GM12878 (cell line): ENCODE data around the gene SIGMAR1. TPM values are rescaled to one million over a fixed set of nuclear protein-coding genes. Genes with fewer than 3 reads are reported as not detected.

ENCODE experiments used
- ATAC-seq: fragments of 200-7000 bp; cut with Tn5 transposase; 3 replicates; pipeline ENCODE4 v1.9.1; 2020; ENCODE audit warnings: mild to moderate bottlenecking, moderate library complexity
- BruUV-seq: library from RNA; stranded (reverse); fragments of 400-500 nt; replicated peaks from 2 replicates; lab custom pipeline; 2021; lab: Mats Ljungman, UMichigan
- CTCF ChIA-PET: fragments of 300-600 bp; sonication (Branson Sonifier 250); formaldehyde crosslinking; extraction: SDS; loops from one replicate; lab custom pipeline; 2021; ENCODE audit warnings: inconsistent platforms; lab: Yijun Ruan, JAX
- POLR2A ChIA-PET: fragments of 350-600 bp; formaldehyde crosslinking; extraction: SDS; loops from one replicate; lab custom pipeline; 2021; ENCODE audit warnings: inconsistent platforms; lab: Charles Lee
- RAD21 ChIA-PET: fragments of 300-600 bp; sonication (Branson Sonifier 250); formaldehyde crosslinking; loops from one replicate; lab custom pipeline; 2023; ENCODE audit warnings: antibody characterized with exemption; ENCODE audit not compliant: unreplicated experiment; lab: Charles Lee
- SMC1A ChIA-PET: fragments of 300-600 bp; sonication (Branson Sonifier 250); formaldehyde crosslinking; loops from one replicate; lab custom pipeline; 2023; ENCODE audit not compliant: unreplicated experiment, uncharacterized antibody; lab: Charles Lee
- DNase-seq: peaks from one replicate; pipeline ENCODE4 v3.0.0-alpha.2; 2011; ENCODE audit warnings: low read depth, low spot score
- FAIRE-seq: peaks from 3 replicates; lab custom pipeline; 2011; peaks lifted over from hg19 to GRCh38; lab: Jason Lieb, UNC
- H2AFZ ChIP-seq: 2 replicates; pipeline ENCODE4 v1.6.0; 2011; ENCODE audit warnings: low read depth, low read length, control low read depth; ENCODE audit not compliant: control insufficient read depth
- H3K27ac ChIP-seq: 2 replicates; pipeline ENCODE4 v1.5.1; 2011; ENCODE audit warnings: control low read depth; ENCODE audit not compliant: control insufficient read depth, insufficient read depth
- H3K27me3 ChIP-seq, 2 experiments: replicated peaks in 1 of 2; 2 replicates each; pipeline versions ENCODE4 v1.6.0 to v1.6.1; 2011; ENCODE audit warnings: low read length in 1 of 2; ENCODE audit not compliant: control insufficient read depth in 2 of 2, insufficient read depth in 2 of 2
- H3K36me3 ChIP-seq, 2 experiments: 2 replicates each; pipeline ENCODE4 v1.5.1; 2011; ENCODE audit warnings: low read length in 1 of 2; ENCODE audit not compliant: control insufficient read depth in 2 of 2, insufficient read depth in 2 of 2
- H3K4me1 ChIP-seq: 2 replicates; pipeline ENCODE4 v1.6.1; 2011; ENCODE audit warnings: mild to moderate bottlenecking, low read length, moderate library complexity, mixed read lengths; ENCODE audit not compliant: control insufficient read depth, insufficient read depth
- H3K4me2 ChIP-seq: 2 replicates; pipeline ENCODE4 v1.6.0; 2011; ENCODE audit warnings: control low read depth; ENCODE audit not compliant: control insufficient read depth, insufficient read depth
- H3K4me3 ChIP-seq: fragments of 200-600 bp; sonication (generic); 2 replicates; pipeline ENCODE4 v1.5.1; 2016
- H3K79me2 ChIP-seq: 2 replicates; pipeline ENCODE4 v1.6.0; 2011; ENCODE audit warnings: low read length; ENCODE audit not compliant: control insufficient read depth, insufficient read depth
- H3K9ac ChIP-seq: 2 replicates; pipeline ENCODE4 v1.8.0; 2011; ENCODE audit warnings: low read length, control low read depth, mixed read lengths; ENCODE audit not compliant: control insufficient read depth, insufficient read depth
- H3K9me3 ChIP-seq: replicated peaks from 3 replicates; pipeline ENCODE4 v1.5.1; 2011; ENCODE audit warnings: mild to moderate bottlenecking, low read length; ENCODE audit not compliant: control insufficient read depth, insufficient read depth
- H4K20me1 ChIP-seq: 2 replicates; pipeline ENCODE4 v1.6.0; 2011; ENCODE audit not compliant: control insufficient read depth, insufficient read depth
- CBX3 ChIP-seq: fragments of 200-600 bp; sonication (generic); IDR thresholded peaks from 2 replicates; pipeline ENCODE4 v1.6.1; 2016; ENCODE audit warnings: low read depth, borderline replicate concordance
- CREB1 ChIP-seq: IDR thresholded peaks from 2 replicates; pipeline ENCODE4 v1.6.1; 2012; ENCODE audit warnings: low read depth, mild to moderate bottlenecking, inconsistent platforms
- CREM ChIP-seq: IDR thresholded peaks from 2 replicates; pipeline ENCODE4 v1.6.1; 2014; ENCODE audit warnings: antibody characterized with exemption, low read depth
- E2F8 ChIP-seq: fragments of 450-650 bp; IDR thresholded peaks from 2 replicates; pipeline ENCODE4 v1.6.1; 2018; ENCODE audit warnings: mild to moderate bottlenecking, low read depth, moderate library complexity; ENCODE audit not compliant: partially characterized antibody
- FOXM1 ChIP-seq: IDR thresholded peaks from 2 replicates; pipeline ENCODE4 v1.6.1; 2012; ENCODE audit warnings: low read depth, mild to moderate bottlenecking, inconsistent platforms, low read length, moderate library complexity
- MXI1 ChIP-seq: fragments of 150-350 bp; IDR thresholded peaks from 2 replicates; pipeline ENCODE4 v1.6.1; 2011; ENCODE audit warnings: low read depth, mild to moderate bottlenecking, inconsistent platforms, low read length, improper control_type of control experiment
- NR2C2 ChIP-seq: IDR thresholded peaks from 2 replicates; pipeline ENCODE4 v1.6.1; 2011; ENCODE audit warnings: borderline replicate concordance, low read depth; ENCODE audit not compliant: control insufficient read depth, insufficient read length
- TBL1XR1 ChIP-seq: IDR thresholded peaks from 2 replicates; pipeline ENCODE4 v1.6.1; 2012; ENCODE audit warnings: low read depth, low read length, improper control_type of control experiment
- ZNF274 ChIP-seq: IDR thresholded peaks from one replicate; pipeline ENCODE4 v1.8.0; 2011; ENCODE audit not compliant: insufficient read length, insufficient read depth
- WGBS: methylation state at CpG from one replicate; pipeline ENCODE4 v1.1.6; 2016; ENCODE audit warnings: low lambda C conversion rate; ENCODE audit not compliant: insufficient replicate concordance, insufficient coverage; ENCODE audit errors: missing lambda C conversion rate; 5-methylcytosine and 5-hydroxymethylcytosine counted together
- in situ Hi-C: fragments of 300-500 bp; cut with MboI; formaldehyde crosslinking; loops from 9 replicates; pipeline ENCODE4 v1.14.3; 2018; ENCODE audit warnings: mixed read lengths
- intact Hi-C: fragments of 100-400 bp; cut with micrococcal nuclease; formaldehyde crosslinking; loops from one replicate; pipeline ENCODE4 v1.14.2; 2022; ENCODE audit not compliant: unreplicated experiment
- polyA plus RNA-seq, 11 experiments: library from polyadenylated mRNA; depleted of rRNA in 4 of 11; unstranded in 6 of 11; stranded (reverse) in 5 of 11; fragments of >200 nt; fragmentation: Nextera tagmentation in 4 of 11; fragmentation: Illumina TruSeq in 1 of 11; extraction: Ambion mirVana in 4 of 11; extraction: Trizol in 1 of 11; gene quantifications; 1 replicate in 1 of 11; 2 replicates in 10 of 11; pipeline versions ENCODE4 v1.2.1 to v1.2.3, GENCODE V29; 2011 to 2016; ENCODE audit warnings: inconsistent platforms in 2 of 11, missing spikeins in 2 of 11, low read depth in 1 of 11
- total RNA-seq, 4 experiments: library from RNA; depleted of rRNA in 3 of 4; stranded (reverse); fragments of >200 nt in 3 of 4; fragmentation: Illumina TruSeq in 1 of 4; extraction: Trizol in 1 of 4; gene quantifications; 2 replicates each; pipeline versions ENCODE4 v1.2.1 to v1.2.3, GENCODE V29; 2013 to 2021
- TF ChIP-seq, protein P1 (sequence below): IDR thresholded peaks from 2 replicates; pipeline ENCODE4 v1.6.1; 2012; ENCODE audit warnings: low read depth, low read length, improper control_type of control experiment

Gene SIGMAR1
- total and polyA plus RNA-seq, 10 of the 15 experiments (the other 5 are each of a cell fraction or from before 2014, with no cell fraction given): 7.1 to 133 (median 69.5) TPM

GRCh38 chr9:34633166-34633565 lies 4.4 kb downstream of the SIGMAR1 start:
- ChIA-PET POLR2A (no interaction called here), CTCF (interaction anchor here (0.7 to 8.3 kb wide), 16 partner anchors 8 to 257 kb away, joined by 3 to 118 read pairs (median 8); partner anchors contain the start of genes DCTN3, GALT and RPP25L), RAD21 (interaction anchor here (0.5 to 1.6 kb wide), 6 partner anchors 13 to 1021 kb away, joined by 3 to 8 read pairs (median 3); partner anchors contain the start of gene DCTN3), SMC1A (interaction anchor here (0.8 to 2.6 kb wide), 6 partner anchors 8 to 256 kb away, joined by 3 to 13 read pairs (median 6); partner anchors contain the start of genes DCTN3, GALT, MYORG and RPP25L)
- BruUV-seq: no TSS peak
- in situ Hi-C loops: no loop called here
- Histone ChIP-seq H3K4me2 (no peak overlapping the region), H4K20me1 (no peaks in the 10 kb centered on the region; the same call in none of the 2 replicates), H2AFZ (no peak overlapping the region), H3K27ac (no peak overlapping the region), H3K9ac (no peak overlapping the region), H3K27me3 (peaks cover 6 to 8% of the 10 kb centered on the region in 2 experiments; a peak in 3 of 4 replicates), H3K36me3 (peaks cover 2 to 6% of the 10 kb centered on the region in 2 experiments; a peak in 3 of 4 replicates), H3K4me3 (no peak overlapping the region), H3K9me3 (no peaks in the 10 kb centered on the region), H3K4me1 (peaks cover 4% of the 10 kb centered on the region), H3K79me2 (peaks cover 15% of the 10 kb centered on the region)
- intact Hi-C loops: no loop called here
- 84% methylated on average over 5 of the region's 5 CpGs for WGBS
- ATAC-seq (no peak), FAIRE-seq (peak; percentile 38), DNase-seq (no peak)
- TF ChIP-seq FOXM1: no peak
- no peak for TF ChIP-seq CBX3

GRCh38 chr9:34630402-34631154 lies 7.0 kb downstream of the SIGMAR1 start:
- DNase-seq: no peak
- H3K36me3 ChIP-seq: peaks cover under 1 to 5% of the 10 kb centered on the region in 2 experiments; a peak in 3 of 4 replicates
- peaks cover 10 to 18% of the 10 kb centered on the region in 2 experiments for H3K27me3 ChIP-seq
- no peaks in the 10 kb centered on the region for H3K9me3 ChIP-seq
- H2AFZ ChIP-seq: no peak overlapping the region
- no peaks in the 10 kb centered on the region; the same call in 1 of the 2 replicates for H3K79me2 ChIP-seq
- H3K27ac ChIP-seq: no peak overlapping the region
- ATAC-seq: no peak
- intact Hi-C loops: no loop called here
- H4K20me1 ChIP-seq: no peaks in the 10 kb centered on the region; the same call in none of the 2 replicates
- ChIA-PET RAD21 (no interaction called here), CTCF (interaction anchor here (0.8 to 1.2 kb wide), 4 partner anchors 13 to 197 kb away, joined by 3 to 4 read pairs (median 3); partner anchors contain the start of gene RPP25L), SMC1A (interaction anchor here (1.1 to 1.2 kb wide), 2 partner anchors 10 to 16 kb away, joined by 3 read pairs; partner anchors contain the start of genes DCTN3 and GALT), POLR2A (no interaction called here)
- no peak for FAIRE-seq
- H3K9ac ChIP-seq: no peak overlapping the region
- in situ Hi-C loops: no loop called here
- H3K4me3 ChIP-seq: no peak overlapping the region
- peaks cover 4% of the 10 kb centered on the region; the same call in 1 of the 2 replicates for H3K4me1 ChIP-seq
- no peak overlapping the region for H3K4me2 ChIP-seq
- BruUV-seq: no TSS peak
- WGBS: 25% methylated on average over 5 of the region's 5 CpGs
- TF ChIP-seq TBL1XR1 (no peak), E2F8 (no peak), CREM (no peak), NR2C2 (no peak), ZNF274 (no peak), MXI1 (no peak), CREB1 (no peak)
- TF ChIP-seq, protein P1, sequence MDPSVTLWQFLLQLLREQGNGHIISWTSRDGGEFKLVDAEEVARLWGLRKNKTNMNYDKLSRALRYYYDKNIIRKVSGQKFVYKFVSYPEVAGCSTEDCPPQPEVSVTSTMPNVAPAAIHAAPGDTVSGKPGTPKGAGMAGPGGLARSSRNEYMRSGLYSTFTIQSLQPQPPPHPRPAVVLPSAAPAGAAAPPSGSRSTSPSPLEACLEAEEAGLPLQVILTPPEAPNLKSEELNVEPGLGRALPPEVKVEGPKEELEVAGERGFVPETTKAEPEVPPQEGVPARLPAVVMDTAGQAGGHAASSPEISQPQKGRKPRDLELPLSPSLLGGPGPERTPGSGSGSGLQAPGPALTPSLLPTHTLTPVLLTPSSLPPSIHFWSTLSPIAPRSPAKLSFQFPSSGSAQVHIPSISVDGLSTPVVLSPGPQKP: no peak
